GM12875 (cell line): ENCODE data around the gene IGDCC3.
A peak's percentile ranks its signal among the peaks of the same experiment; 100 is the strongest.

Source experiments
- H3K4me3 ChIP-seq: one replicate; pipeline ENCODE4 v1.5.1; 2011; ENCODE audit warnings: low read depth, low read length, control low read depth
- TF ChIP-seq, protein P1 (sequence below): IDR thresholded peaks from 2 replicates; pipeline ENCODE4 v1.5.1; 2011; ENCODE audit warnings: low read depth, mild to moderate bottlenecking, control low read depth, inconsistent platforms, low read length, moderate library complexity, borderline replicate concordance; ENCODE audit not compliant: insufficient read depth

Gene IGDCC3

DNA sequence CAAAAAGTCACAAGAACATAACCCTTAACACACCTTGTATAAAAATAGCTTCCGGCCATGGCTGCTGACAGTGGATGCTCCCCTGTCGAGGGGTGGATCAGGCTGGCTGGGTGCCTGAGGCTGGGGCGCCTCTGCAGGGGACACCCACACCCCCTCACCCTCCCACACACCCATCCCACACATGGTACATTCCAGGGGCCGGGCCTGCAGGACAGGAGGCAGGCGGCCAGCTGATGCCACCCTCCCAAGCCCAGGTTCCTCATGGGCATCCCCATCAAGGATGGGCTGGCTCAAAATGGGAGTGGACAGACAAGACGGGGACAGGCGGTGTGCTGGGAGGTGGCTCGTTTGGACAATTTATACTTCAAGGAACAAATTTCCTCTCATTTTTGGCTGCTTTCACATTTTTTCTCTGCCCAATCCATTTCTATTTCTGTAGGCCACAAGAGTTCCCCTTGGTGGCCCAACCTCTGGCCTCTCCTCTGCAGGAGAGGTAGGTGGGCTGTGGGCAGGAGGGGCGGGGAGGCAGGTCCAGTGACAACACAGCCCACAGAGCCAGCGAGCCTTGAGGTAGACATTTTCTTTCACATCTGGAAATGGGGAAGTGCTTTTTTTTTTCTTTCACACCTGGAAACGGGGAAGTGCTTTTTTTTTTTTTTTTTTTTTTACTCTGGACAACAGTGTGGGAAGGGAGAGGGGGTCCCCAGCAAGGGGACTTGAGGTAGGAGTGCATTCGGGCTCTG is 50.0 kb downstream of the IGDCC3 start:
- TF ChIP-seq, protein P1, sequence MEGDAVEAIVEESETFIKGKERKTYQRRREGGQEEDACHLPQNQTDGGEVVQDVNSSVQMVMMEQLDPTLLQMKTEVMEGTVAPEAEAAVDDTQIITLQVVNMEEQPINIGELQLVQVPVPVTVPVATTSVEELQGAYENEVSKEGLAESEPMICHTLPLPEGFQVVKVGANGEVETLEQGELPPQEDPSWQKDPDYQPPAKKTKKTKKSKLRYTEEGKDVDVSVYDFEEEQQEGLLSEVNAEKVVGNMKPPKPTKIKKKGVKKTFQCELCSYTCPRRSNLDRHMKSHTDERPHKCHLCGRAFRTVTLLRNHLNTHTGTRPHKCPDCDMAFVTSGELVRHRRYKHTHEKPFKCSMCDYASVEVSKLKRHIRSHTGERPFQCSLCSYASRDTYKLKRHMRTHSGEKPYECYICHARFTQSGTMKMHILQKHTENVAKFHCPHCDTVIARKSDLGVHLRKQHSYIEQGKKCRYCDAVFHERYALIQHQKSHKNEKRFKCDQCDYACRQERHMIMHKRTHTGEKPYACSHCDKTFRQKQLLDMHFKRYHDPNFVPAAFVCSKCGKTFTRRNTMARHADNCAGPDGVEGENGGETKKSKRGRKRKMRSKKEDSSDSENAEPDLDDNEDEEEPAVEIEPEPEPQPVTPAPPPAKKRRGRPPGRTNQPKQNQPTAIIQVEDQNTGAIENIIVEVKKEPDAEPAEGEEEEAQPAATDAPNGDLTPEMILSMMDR, result no peak
- H3K4me3 ChIP-seq, result no peak overlapping the region

DNA sequence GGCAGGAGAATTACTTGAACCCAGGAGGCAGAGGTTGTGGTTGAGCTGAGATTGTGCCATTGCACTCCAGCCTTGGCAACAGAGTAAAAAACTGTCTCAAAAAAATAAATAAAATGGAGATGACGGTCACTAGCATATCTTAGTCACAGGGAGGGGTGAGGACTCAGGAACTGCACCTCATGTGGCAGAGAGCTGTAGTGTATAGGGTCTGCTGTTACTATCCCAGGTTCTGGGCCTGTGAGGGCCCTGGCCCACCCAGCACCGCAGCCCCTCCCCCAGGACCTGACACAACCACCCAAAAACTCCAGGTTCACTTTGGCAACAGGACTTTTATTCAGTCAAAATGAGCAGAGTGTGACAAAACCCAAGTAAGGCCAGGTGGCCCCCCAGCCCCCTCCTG is 51.0 kb downstream of the IGDCC3 start:
- TF ChIP-seq, protein P1, result no peak
- H3K4me3 ChIP-seq, result no peak overlapping the region

DNA sequence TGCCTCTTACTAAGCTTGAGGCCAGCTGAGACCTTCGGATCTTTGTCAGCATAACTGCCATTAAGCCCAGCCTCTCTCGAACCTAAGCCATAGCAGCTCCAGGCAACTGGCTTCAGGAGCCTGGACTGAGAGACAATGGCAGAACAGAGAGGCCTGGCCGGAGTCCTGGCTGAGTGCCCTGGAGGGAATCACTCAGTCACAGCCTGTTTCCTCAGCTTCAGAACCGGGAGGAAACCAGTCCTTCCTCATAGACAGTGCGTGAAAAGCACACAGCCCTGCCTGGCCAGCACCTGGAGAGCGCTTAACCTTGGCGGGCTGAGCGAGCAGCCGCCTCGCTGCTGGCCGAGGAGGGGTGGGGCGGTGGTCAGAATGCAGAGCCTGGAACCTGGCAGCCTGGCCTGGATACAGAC is 51.7 kb downstream of the IGDCC3 start:
- no peak overlapping the region for H3K4me3 ChIP-seq
- TF ChIP-seq, protein P1, result no peak

DNA sequence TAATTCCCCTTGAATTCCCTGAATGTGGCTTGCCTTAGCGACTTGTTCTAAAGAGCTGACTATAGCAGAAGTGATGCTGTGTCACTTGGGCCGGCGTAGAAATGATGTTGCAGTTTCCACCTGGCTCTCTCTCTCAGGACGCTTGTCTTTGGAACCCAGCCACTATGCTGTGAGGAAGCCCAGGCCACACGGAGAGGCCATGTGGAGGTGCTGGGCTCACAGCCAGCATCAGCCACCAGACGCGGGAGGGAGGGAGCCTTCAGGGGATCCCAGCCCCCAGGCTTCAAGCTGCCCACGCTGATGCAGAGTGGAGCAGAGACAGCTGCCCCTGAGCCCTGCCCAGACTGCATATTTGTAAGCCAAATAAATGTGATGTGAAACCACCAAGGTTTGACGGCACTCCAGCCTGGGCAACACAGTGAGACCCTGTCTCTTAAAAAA is 54.7 kb downstream of the IGDCC3 start:
- no peak overlapping the region for H3K4me3 ChIP-seq
- TF ChIP-seq, protein P1, result no peak

DNA sequence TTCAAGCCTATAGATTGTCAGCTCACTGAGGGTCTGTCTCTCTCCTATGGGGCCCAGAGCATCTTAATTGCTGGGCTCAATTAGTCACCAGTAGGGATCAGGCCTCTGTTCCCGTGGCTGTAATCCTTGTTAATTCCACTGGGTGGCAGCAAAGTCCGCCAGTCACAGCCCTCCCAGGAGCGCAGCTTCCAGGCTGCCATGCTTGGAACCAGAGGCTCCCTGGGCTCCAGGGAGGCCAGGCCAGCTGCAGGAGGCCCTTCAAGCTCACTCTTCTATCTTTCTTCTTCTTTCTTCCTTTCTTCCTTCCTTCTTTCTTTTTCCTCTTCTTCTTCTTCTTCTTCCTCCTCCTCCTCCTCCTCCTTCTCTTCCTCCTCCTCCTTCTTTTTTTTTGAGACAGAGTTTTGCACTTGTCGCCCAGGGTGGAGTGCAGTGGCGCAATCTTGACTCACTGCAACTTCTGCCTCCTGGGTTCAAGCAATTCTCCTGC is 58.9 kb downstream of the IGDCC3 start:
- H3K4me3 ChIP-seq, result no peak overlapping the region

DNA sequence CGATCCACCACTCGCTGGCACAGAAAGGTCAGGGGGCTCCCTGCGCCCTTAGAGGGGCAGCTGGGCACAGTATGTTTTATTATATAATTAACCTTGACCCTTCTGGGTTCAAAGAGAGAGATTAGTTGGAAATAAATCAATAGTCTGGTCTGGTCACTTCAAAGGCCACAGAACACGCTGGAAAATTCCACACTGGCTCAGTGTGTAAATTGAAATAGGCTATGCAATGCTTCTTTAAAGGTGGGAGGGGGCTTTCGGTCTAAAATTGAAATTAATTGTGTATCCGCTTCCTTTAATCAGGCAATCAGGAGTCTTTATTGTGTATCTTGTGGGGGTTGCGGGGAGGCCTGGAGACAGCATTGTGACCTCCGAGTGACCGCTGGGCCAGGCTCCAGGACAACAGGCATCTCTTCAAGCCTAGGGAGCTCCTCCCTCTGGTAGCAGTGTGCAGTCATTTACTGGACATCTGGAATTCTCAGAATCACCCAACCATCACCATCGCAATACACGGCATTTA is 65.3 kb downstream of the IGDCC3 start:
- no peak overlapping the region for H3K4me3 ChIP-seq

More for the DNA sequence above, 58.9 kb downstream of the IGDCC3 start:
- TF ChIP-seq, protein P1, result peak; percentile 65; the same call in 1 of the 2 replicates

DNA sequence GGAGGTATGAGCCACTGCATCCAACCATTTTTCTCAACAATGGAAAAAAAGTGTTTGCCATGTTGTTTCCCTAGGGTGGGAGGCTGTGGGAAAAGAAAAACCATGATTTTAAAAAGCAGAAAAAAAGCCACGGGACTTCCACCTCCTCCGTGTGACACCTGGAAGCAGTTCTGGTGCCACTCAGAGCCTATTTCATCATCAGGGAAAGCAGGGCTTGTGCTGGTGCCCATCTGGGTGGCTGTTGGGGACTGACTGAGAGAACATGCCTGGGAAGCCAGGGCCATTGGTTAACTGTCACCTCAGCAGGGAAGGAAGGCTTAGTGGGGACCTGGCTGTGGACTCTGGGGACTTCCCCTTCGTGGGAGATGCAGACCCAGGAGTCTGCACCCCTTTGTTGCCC is 66.0 kb downstream of the IGDCC3 start:
- H3K4me3 ChIP-seq, result no peak overlapping the region
- TF ChIP-seq, protein P1, result no peak

More for the DNA sequence above, 65.3 kb downstream of the IGDCC3 start:
- TF ChIP-seq, protein P1, result no peak
